Panc1 (cell line): Measurements from ENCODE around the gene CLPSL2. TPM values are rescaled to one million over a fixed set of nuclear protein-coding genes. Genes with fewer than 3 reads are reported as not detected.

Experiments used
- ATAC-seq: fragments of 200-7000 bp; cut with Tn5 transposase; 2 replicates; pipeline ENCODE4 v1.9.1; 2020; ENCODE audit warnings: mild to moderate bottlenecking, moderate library complexity
- BruUV-seq: library from RNA; stranded (reverse); fragments of 400-500 nt; replicated peaks from 2 replicates; lab custom pipeline; 2021; lab: Mats Ljungman, UMichigan
- CTCF ChIA-PET: fragments of 300-600 bp; sonication (Branson Sonifier 250); formaldehyde crosslinking; loops from one replicate; lab custom pipeline; 2022; ENCODE audit warnings: antibody characterized with exemption; lab: Charles Lee
- POLR2A ChIA-PET: fragments of 300-600 bp; sonication (Branson Sonifier 250); formaldehyde crosslinking; loops from one replicate; lab custom pipeline; 2022; ENCODE audit warnings: antibody characterized with exemption; lab: Charles Lee
- DNase-seq: peaks from one replicate; pipeline ENCODE4 v3.0.0-alpha.2; 2010; ENCODE audit warnings: low read depth, low spot score
- H3K27ac ChIP-seq: 2 replicates; pipeline ENCODE4 v1.5.1; 2011; ENCODE audit warnings: mild to moderate bottlenecking, low read length, inconsistent platforms
- H3K27me3 ChIP-seq: fragments of 200-500 bp; sonication (Bioruptor generic); 2 replicates; pipeline ENCODE4 v1.6.0; 2014; ENCODE audit warnings: low read length, inconsistent platforms; ENCODE audit not compliant: control insufficient read depth, insufficient read depth
- H3K36me3 ChIP-seq: fragments of 200-500 bp; sonication (Bioruptor generic); 2 replicates; pipeline ENCODE4 v1.5.1; 2014; ENCODE audit warnings: inconsistent platforms, mild to moderate bottlenecking, low read length, moderate library complexity; ENCODE audit not compliant: control insufficient read depth, insufficient read depth
- H3K4me1 ChIP-seq: 2 replicates; pipeline ENCODE4 v1.5.1; 2011; ENCODE audit warnings: inconsistent platforms, mild to moderate bottlenecking, low read length, moderate library complexity; ENCODE audit not compliant: control insufficient read depth, insufficient read depth
- H3K4me3 ChIP-seq, 2 experiments: 2 replicates each; pipeline ENCODE4 v1.5.1; 2011 to 2012; ENCODE audit warnings: low read depth in 2 of 2, low read length in 2 of 2, mild to moderate bottlenecking in 2 of 2, inconsistent platforms in 1 of 2, moderate library complexity in 1 of 2
- H3K9me3 ChIP-seq: fragments of 200-500 bp; sonication (Bioruptor generic); 2 replicates; pipeline ENCODE4 v1.5.1; 2014; ENCODE audit warnings: low read depth, mild to moderate bottlenecking, inconsistent platforms, low read length, moderate library complexity; ENCODE audit not compliant: control insufficient read depth, insufficient read depth
- CTCF ChIP-seq: fragments of 450-650 bp; IDR thresholded peaks from 2 replicates; pipeline ENCODE4 v1.5.1; 2017; ENCODE audit warnings: mild to moderate bottlenecking
- POLR2AphosphoS5 ChIP-seq: IDR thresholded peaks from 2 replicates; pipeline ENCODE4 v1.6.1; 2012; ENCODE audit warnings: mild to moderate bottlenecking, low read depth, low read length, moderate library complexity
- REST ChIP-seq, 2 experiments: IDR thresholded peaks; 2 replicates each; pipeline ENCODE4 v1.6.1; 2011 to 2012; ENCODE audit warnings: low read depth in 2 of 2, control low read depth in 1 of 2, low read length in 1 of 2, mild to moderate bottlenecking in 1 of 2, moderate library complexity in 1 of 2; ENCODE audit not compliant: insufficient read depth in 1 of 2
- SIN3A ChIP-seq: IDR thresholded peaks from 2 replicates; pipeline ENCODE4 v1.6.1; 2012; ENCODE audit warnings: low read depth, mild to moderate bottlenecking, low read length, moderate library complexity, borderline replicate concordance; ENCODE audit not compliant: insufficient read depth
- TCF7L2 ChIP-seq: IDR thresholded peaks from 2 replicates; pipeline ENCODE4 v1.6.1; 2011; ENCODE audit warnings: mild to moderate bottlenecking, low read depth, low read length, inconsistent platforms
- in situ Hi-C: cut with HindIII; loops from 2 replicates; pipeline ENCODE4 v1.10.0; 2016; ENCODE audit warnings: low sequenced_read_pairs, low pct_unique_long_range_greater_than_20kb
- intact Hi-C: fragments of 100-400 bp; cut with micrococcal nuclease; formaldehyde crosslinking; loops from one replicate; pipeline ENCODE4 v1.10.0; 2022; ENCODE audit not compliant: unreplicated experiment
- total RNA-seq: library from RNA; stranded (reverse); gene quantifications from one replicate; pipeline ENCODE4 v1.2.1, GENCODE V29; 2021; ENCODE audit not compliant: unreplicated experiment

The CLPSL2 gene
- total RNA-seq, 1 experiment from 2014 or later, result 0.57 TPM

GRCh38 chr6:35810971-35811698 lies 34.7 kb downstream of the CLPSL2 start:
- H3K27ac ChIP-seq, result no peak overlapping the region
- CTCF ChIA-PET, result no interaction called here
- DNase-seq, result peak; percentile 72
- POLR2A ChIA-PET, result no interaction called here
- peak; percentile 71 for ATAC-seq
- TF ChIP-seq CTCF, result no peak
- TF ChIP-seq POLR2AphosphoS5, result no peak
- no peak for TF ChIP-seq SIN3A
- TF ChIP-seq TCF7L2, result no peak
- TF ChIP-seq REST (IDR thresholded peaks at IDR 0.05; ENCODE audit: insufficient read depth in 1 of 2, low read depth in 2 of 2, low read length in 1 of 2), result no peak
- H3K4me1 ChIP-seq, result peaks cover 5% of the 10 kb centered on the region; the same call in 1 of the 2 replicates
- H3K4me3 ChIP-seq, result no peak overlapping the region
- H3K36me3 ChIP-seq, result no peaks in the 10 kb centered on the region
- H3K9me3 ChIP-seq, result no peaks in the 10 kb centered on the region
- intact Hi-C loops (no loop called here), in situ Hi-C loops (no loop called here)
- 0 out of 2 replicates have a peak, but pooled peaks cover 3% of the 10 kb centered on the region for H3K27me3 ChIP-seq
- BruUV-seq, result no TSS peak

GRCh38 chr6:35811699-35811995 lies 35.2 kb downstream of the CLPSL2 start:
- ChIA-PET CTCF (no interaction called here), POLR2A (no interaction called here)
- intact Hi-C loops, result no loop called here
- in situ Hi-C loops, result no loop called here
- 0 out of 2 replicates have a peak, but pooled peaks have one; percentile 24 for ATAC-seq
- no peak for DNase-seq
- no peaks in the 10 kb centered on the region for H3K36me3 ChIP-seq
- no peak overlapping the region for H3K27ac ChIP-seq
- peaks cover 5% of the 10 kb centered on the region; the same call in 1 of the 2 replicates for H3K4me1 ChIP-seq
- H3K9me3 ChIP-seq, result no peaks in the 10 kb centered on the region
- no peaks in the 10 kb centered on the region for H3K27me3 ChIP-seq
- H3K4me3 ChIP-seq, result no peak overlapping the region
- TF ChIP-seq TCF7L2 (no peak), REST (IDR thresholded peaks at IDR 0.05; ENCODE audit: insufficient read depth in 1 of 2, low read depth in 2 of 2, low read length in 1 of 2) (no peak), SIN3A (no peak), POLR2AphosphoS5 (no peak), CTCF (no peak)
- BruUV-seq, result no TSS peak
